GM19467 (cell line): ENCODE measurements around the gene SYT17.
"Not testable (repeated sequence)": the region's sequence is repeated elsewhere in the genome, so short reads cannot be mapped to it uniquely, and the experiment has no call there.

Experiments used
- ATAC-seq: cut with Tn5 transposase; IDR thresholded peaks from one replicate; pipeline ENCODE4 v1.9.1; 2021; ENCODE audit warnings: mild to moderate bottlenecking, moderate library complexity; ENCODE audit not compliant: unreplicated experiment

The SYT17 gene

GRCh38 chr16:19173059-19173458 lies 5.0 kb downstream of the SYT17 start:
- ATAC-seq, result no peak

GRCh38 chr16:19173649-19174383 lies 5.8 kb downstream of the SYT17 start:
- no peak for ATAC-seq

- ATAC-seq, result no peak
These were observed 6.4 kb downstream of the SYT17 start for GRCh38 chr16:19174478-19174877.

- ATAC-seq, result no peak
These were observed 7.6 kb downstream of the SYT17 start for GRCh38 chr16:19175492-19176262.

- ATAC-seq, result no peak
These were observed 9.2 kb downstream of the SYT17 start for GRCh38 chr16:19177111-19177739.

GRCh38 chr16:19179546-19180490 lies 11.8 kb downstream of the SYT17 start:
- ATAC-seq, result no peak

- no peak for ATAC-seq
These were observed 12.7 kb downstream of the SYT17 start for GRCh38 chr16:19180741-19181140.

GRCh38 chr16:19182481-19182880 lies 14.4 kb downstream of the SYT17 start:
- ATAC-seq, result no peak

GRCh38 chr16:19183187-19183586 lies 15.1 kb downstream of the SYT17 start:
- ATAC-seq, result no peak

- ATAC-seq, result no peak
These were observed 16.9 kb downstream of the SYT17 start for GRCh38 chr16:19184823-19185509.

GRCh38 chr16:19185510-19185851 lies 17.4 kb downstream of the SYT17 start:
- ATAC-seq, result no peak

- ATAC-seq, result no peak
These were observed 18.4 kb downstream of the SYT17 start for GRCh38 chr16:19186408-19186807.

- ATAC-seq, result not testable (repeated sequence)
These were observed 19.9 kb downstream of the SYT17 start for GRCh38 chr16:19187961-19188360.

GRCh38 chr16:19188406-19188805 lies 20.4 kb downstream of the SYT17 start:
- ATAC-seq, result no peak

GRCh38 chr16:19192865-19193264 lies 24.8 kb downstream of the SYT17 start:
- ATAC-seq, result no peak

- ATAC-seq, result no peak
These were observed 28.8 kb downstream of the SYT17 start for GRCh38 chr16:19196871-19197270.

- no peak for ATAC-seq
These were observed 35.4 kb downstream of the SYT17 start for GRCh38 chr16:19203374-19203966.

GRCh38 chr16:19210280-19210924 lies 42.4 kb downstream of the SYT17 start:
- ATAC-seq, result no peak

GRCh38 chr16:19210968-19211367 lies 42.9 kb downstream of the SYT17 start:
- no peak for ATAC-seq
